ENCODE results near the gene SMCO3. TPM values are rescaled to one million over a fixed set of nuclear protein-coding genes. Genes with fewer than 3 reads are reported as not detected.

The SMCO3 gene
- total and polyA plus RNA-seq, 2 of the 13 experiments (the other 11 are each of a cell fraction or from before 2014, with no cell fraction given): 0.29 to 0.42 TPM

GRCh38 chr12:14811486-14811885 is 2.5 kb downstream of the SMCO3 start:
- no peak overlapping the region for H2AFZ ChIP-seq (ENCODE audit: low read length)
- ChIA-PET CTCF (ENCODE audit: low intra/inter-chr PET ratio, low total read pairs) (interaction anchor here (1.5 to 2.1 kb wide), 3 partner anchors 33 to 410 kb away, joined by 6 to 23 read pairs (median 7); partner anchors contain the start of gene RERG), POLR2A (no interaction called here)
- no peaks in the 10 kb centered on the region for H3K36me3 ChIP-seq (replicated peaks in 1 of 2; ENCODE audit: control insufficient read depth in 1 of 2, insufficient read depth in 2 of 2, low read length in 2 of 2)
- TF ChIP-seq ZNF362 (CRISPR knock-in tag; IDR thresholded peaks at IDR 0.05; ENCODE audit: borderline replicate concordance) (no peak), ATF7 (IDR thresholded peaks at IDR 0.05) (peak; percentile 65), ATF7 (CRISPR knock-in tag; IDR thresholded peaks at IDR 0.05) (no peak)
- H3K4me3 ChIP-seq (replicated peaks in 1 of 3; ENCODE audit: insufficient read depth in 1 of 3, low read depth in 2 of 3, low read length in 3 of 3): no peak overlapping the region
- H3K9ac ChIP-seq (ENCODE audit: insufficient read depth, low read depth, low read length): no peak overlapping the region
- WGBS (ENCODE audit: low lambda C conversion rate): 88% methylated on average over 2 of the region's 2 CpGs
- no peak for ATAC-seq
- in situ Hi-C loops (cut with HindIII; ENCODE audit: extremely low pct_ligation_motif_present, low pct_unique_long_range_greater_than_20kb): loop anchor here (5.0 kb wide), 1 partner anchor 186 kb away; no protein-coding TSS in a partner anchor
- no TSS peak for BruUV-seq (replicated peaks)
- no peak for FAIRE-seq
- DNase-seq (ENCODE audit: low spot score): no peak
- peaks cover 10% of the 10 kb centered on the region for H3K4me1 ChIP-seq (ENCODE audit: insufficient read depth, low read length)
- H3K9me3 ChIP-seq (ENCODE audit: low read length): no peaks in the 10 kb centered on the region
- no peak overlapping the region for H3K4me2 ChIP-seq (ENCODE audit: low read depth, low read length)
- H4K20me1 ChIP-seq (ENCODE audit: insufficient read depth, low read length): no peaks in the 10 kb centered on the region
- H3K79me2 ChIP-seq (ENCODE audit: insufficient read depth, low read length): no peaks in the 10 kb centered on the region
- intact Hi-C loops (cut with micrococcal nuclease; ENCODE audit: unreplicated experiment): loop anchor here (1.0 to 5.0 kb wide), 3 partner anchors 34 to 185 kb away; no protein-coding TSS in a partner anchor
- no peak overlapping the region for H3K27ac ChIP-seq (ENCODE audit: extremely low read length, insufficient read depth, low read length)
- no peaks in the 10 kb centered on the region for H3K27me3 ChIP-seq (ENCODE audit: control insufficient read depth in 1 of 2, insufficient read depth in 2 of 2, low read length in 2 of 2)

- ATAC-seq (peak; percentile 90), FAIRE-seq (peak; percentile 28), DNase-seq (ENCODE audit: low spot score) (peak; percentile 44)
- Histone ChIP-seq H3K9ac (ENCODE audit: insufficient read depth, low read depth, low read length) (no peak overlapping the region), H3K27me3 (ENCODE audit: control insufficient read depth in 1 of 2, insufficient read depth in 2 of 2, low read length in 2 of 2) (no peaks in the 10 kb centered on the region), H4K20me1 (ENCODE audit: insufficient read depth, low read length) (no peaks in the 10 kb centered on the region), H2AFZ (ENCODE audit: low read length) (no peak overlapping the region), H3K4me3 (replicated peaks in 1 of 3; ENCODE audit: insufficient read depth in 1 of 3, low read depth in 2 of 3, low read length in 3 of 3) (no peak overlapping the region), H3K36me3 (replicated peaks in 1 of 2; ENCODE audit: control insufficient read depth in 1 of 2, insufficient read depth in 2 of 2, low read length in 2 of 2) (no peaks in the 10 kb centered on the region), H3K4me1 (ENCODE audit: insufficient read depth, low read length) (peaks cover 10% of the 10 kb centered on the region), H3K27ac (ENCODE audit: extremely low read length, insufficient read depth, low read length) (no peak overlapping the region), H3K4me2 (ENCODE audit: low read depth, low read length) (no peak overlapping the region), H3K9me3 (ENCODE audit: low read length) (no peaks in the 10 kb centered on the region), H3K79me2 (ENCODE audit: insufficient read depth, low read length) (no peaks in the 10 kb centered on the region)
- ChIA-PET POLR2A (interaction anchor here (0.6 kb wide), 1 partner anchor 40 kb away, joined by 3 read pairs; a partner anchor contains a TSS), CTCF (ENCODE audit: low intra/inter-chr PET ratio, low total read pairs) (interaction anchor here (1.5 to 2.1 kb wide), 3 partner anchors 34 to 410 kb away, joined by 6 to 23 read pairs (median 7); partner anchors contain the start of gene RERG)
- in situ Hi-C loops (cut with HindIII; ENCODE audit: extremely low pct_ligation_motif_present, low pct_unique_long_range_greater_than_20kb) (loop anchor here (5.0 kb wide), 1 partner anchor 186 kb away; no protein-coding TSS in a partner anchor), intact Hi-C loops (cut with micrococcal nuclease; ENCODE audit: unreplicated experiment) (loop anchor here (1.0 to 5.0 kb wide), 3 partner anchors 34 to 185 kb away; no protein-coding TSS in a partner anchor)
- WGBS (ENCODE audit: low lambda C conversion rate): 77% methylated on average over 1 of the region's 1 CpG
- BruUV-seq (replicated peaks): no TSS peak
- TF ChIP-seq NCOA2 (CRISPR knock-in tag; IDR thresholded peaks at IDR 0.05) (0 out of 2 replicates have a peak, but pooled peaks have one; percentile 14), ZNF629 (CRISPR knock-in tag; conservative IDR thresholded peaks at IDR 0.05) (peak; percentile 71; the same call in 1 of the 2 replicates), MZF1 (CRISPR knock-in tag; IDR thresholded peaks at IDR 0.05; ENCODE audit: borderline replicate concordance) (no peak), STAG1 (CRISPR knock-in tag; IDR thresholded peaks at IDR 0.05) (peak; percentile 76), ZFP36L2 (CRISPR knock-in tag; IDR thresholded peaks at IDR 0.05) (no peak), TRAFD1 (CRISPR knock-in tag; IDR thresholded peaks at IDR 0.05; ENCODE audit: borderline replicate concordance) (no peak), SMC3 (IDR thresholded peaks at IDR 0.05; ENCODE audit: low read length) (peak; percentile 93), ZSCAN21 (CRISPR knock-in tag; IDR thresholded peaks at IDR 0.05; ENCODE audit: borderline replicate concordance) (no peak), ELK4 (CRISPR knock-in tag; IDR thresholded peaks at IDR 0.05; ENCODE audit: borderline replicate concordance) (no peak), ZNF75D (CRISPR knock-in tag; IDR thresholded peaks at IDR 0.05; ENCODE audit: borderline replicate concordance) (no peak), TMF1 (CRISPR knock-in tag; IDR thresholded peaks at IDR 0.05; ENCODE audit: low read depth) (no peak)
Measured at GRCh38 chr12:14810953-14811483, 3.0 kb downstream of the SMCO3 start.
